Mesendoderm (in vitro differentiated cells): ENCODE data around the gene ARHGAP44.

Experiments
- DNase-seq: peaks from one replicate; pipeline ENCODE4 v3.0.0; 2013
- H2AK5ac ChIP-seq: 2 replicates; pipeline ENCODE4 v1.6.1; 2013; ENCODE audit warnings: low read length, inconsistent platforms
- H2BK120ac ChIP-seq: 2 replicates; pipeline ENCODE4 v1.6.1; 2013; ENCODE audit warnings: low read depth, mild to moderate bottlenecking, low read length, moderate library complexity, mixed read lengths
- H2BK15ac ChIP-seq: replicated peaks from 2 replicates; pipeline ENCODE4 v1.6.1; 2013; ENCODE audit warnings: low read depth, mild to moderate bottlenecking, moderate library complexity
- H2BK5ac ChIP-seq: 2 replicates; pipeline ENCODE4 v1.6.1; 2013; ENCODE audit warnings: low read length, inconsistent platforms
- H3K18ac ChIP-seq: 2 replicates; pipeline ENCODE4 v1.6.1; 2013; ENCODE audit warnings: mild to moderate bottlenecking, low read length, mixed read lengths
- H3K23ac ChIP-seq: one replicate; pipeline ENCODE4 v1.6.1; 2013; ENCODE audit warnings: low read length
- H3K27ac ChIP-seq: 2 replicates; pipeline ENCODE4 v1.5.1; 2013; ENCODE audit warnings: low read depth, mild to moderate bottlenecking, inconsistent platforms, low read length, moderate library complexity
- H3K27me3 ChIP-seq: 2 replicates; pipeline ENCODE4 v1.6.1; 2013; ENCODE audit warnings: low read length, control low read depth, mild to moderate bottlenecking, inconsistent platforms; ENCODE audit not compliant: insufficient read depth, poor library complexity
- H3K36me3 ChIP-seq: 2 replicates; pipeline ENCODE4 v1.6.1; 2013; ENCODE audit warnings: low read length, inconsistent platforms; ENCODE audit not compliant: control insufficient read depth, insufficient read depth
- H3K4ac ChIP-seq: one replicate; pipeline ENCODE4 v1.6.1; 2013; ENCODE audit warnings: low read depth, mild to moderate bottlenecking, low read length, moderate library complexity
- H3K4me1 ChIP-seq: 2 replicates; pipeline ENCODE4 v1.6.1; 2013; ENCODE audit warnings: low read depth, low read length, inconsistent platforms; ENCODE audit not compliant: control insufficient read depth
- H3K4me2 ChIP-seq: 2 replicates; pipeline ENCODE4 v1.6.1; 2013; ENCODE audit warnings: low read length
- H3K4me3 ChIP-seq: 2 replicates; pipeline ENCODE4 v1.5.1; 2013; ENCODE audit warnings: mild to moderate bottlenecking, low read length
- H3K56ac ChIP-seq: one replicate; pipeline ENCODE4 v1.6.1; 2013; ENCODE audit warnings: low read length
- H3K79me1 ChIP-seq: 2 replicates; pipeline ENCODE4 v1.6.1; 2013; ENCODE audit warnings: low read length, inconsistent platforms
- H3K79me2 ChIP-seq: 2 replicates; pipeline ENCODE4 v1.6.1; 2013; ENCODE audit warnings: mild to moderate bottlenecking, low read length; ENCODE audit not compliant: control insufficient read depth, insufficient read depth
- H3K9ac ChIP-seq: 2 replicates; pipeline ENCODE4 v1.6.1; 2013; ENCODE audit warnings: low read length, inconsistent platforms
- H4K5ac ChIP-seq: one replicate; pipeline ENCODE4 v1.6.1; 2013; ENCODE audit warnings: low read length
- H4K8ac ChIP-seq: one replicate; pipeline ENCODE4 v1.6.1; 2013; ENCODE audit warnings: low read depth, mild to moderate bottlenecking, control low read depth, low read length, moderate library complexity
- WGBS: extraction: QIAGEN DNeasy Blood & Tissue Kit; methylation state at CpG from one replicate; pipeline ENCODE4 v1.1.7; 2013; ENCODE audit warnings: low lambda C conversion rate, missing lambda C conversion rate; ENCODE audit not compliant: insufficient coverage; ENCODE audit errors: extremely low coverage; 5-methylcytosine and 5-hydroxymethylcytosine counted together

Gene ARHGAP44

GRCh38 chr17:12806630-12807029 lies 17.3 kb downstream of the ARHGAP44 start:
- Histone ChIP-seq H4K5ac (no peak overlapping the region), H3K4ac (no peak overlapping the region), H3K4me1 (no peaks in the 10 kb centered on the region), H2AK5ac (no peak overlapping the region), H3K4me3 (no peak overlapping the region), H2BK15ac (no peak overlapping the region), H2BK120ac (no peak overlapping the region), H3K36me3 (no peaks in the 10 kb centered on the region), H4K8ac (no peak overlapping the region), H3K79me1 (peaks cover 5% of the 10 kb centered on the region), H3K23ac (no peak overlapping the region), H3K4me2 (no peak overlapping the region), H3K27me3 (no peaks in the 10 kb centered on the region), H3K79me2 (no peaks in the 10 kb centered on the region), H3K56ac (no peak overlapping the region), H3K18ac (no peak overlapping the region), H3K27ac (no peak overlapping the region), H2BK5ac (no peak overlapping the region), H3K9ac (no peak overlapping the region)
- no peak for DNase-seq
- WGBS, result no CpG with 5 or more reads among the region's 1 CpG

GRCh38 chr17:12808723-12809122 lies 19.4 kb downstream of the ARHGAP44 start:
- Histone ChIP-seq H3K9ac (no peak overlapping the region), H3K4me2 (no peak overlapping the region)

GRCh38 chr17:12812877-12813276 lies 23.6 kb downstream of the ARHGAP44 start:
- Histone ChIP-seq H3K4me3 (no peak overlapping the region), H2AK5ac (no peak overlapping the region), H3K36me3 (no peaks in the 10 kb centered on the region), H3K18ac (no peak overlapping the region), H3K79me2 (no peaks in the 10 kb centered on the region), H3K56ac (no peak overlapping the region), H3K27me3 (no peaks in the 10 kb centered on the region), H3K27ac (no peak overlapping the region), H3K4me2 (no peak overlapping the region), H3K4me1 (no peaks in the 10 kb centered on the region), H4K8ac (no peak overlapping the region), H2BK5ac (no peak overlapping the region), H3K9ac (no peak overlapping the region), H2BK15ac (no peak overlapping the region), H4K5ac (no peak overlapping the region), H2BK120ac (no peak overlapping the region), H3K4ac (no peak overlapping the region), H3K23ac (no peak overlapping the region), H3K79me1 (no peaks in the 10 kb centered on the region)
- no peak for DNase-seq
- no CpG with 5 or more reads among the region's 5 CpGs for WGBS

More at GRCh38 chr17:12808723-12809122, 19.4 kb downstream of the ARHGAP44 start:
- Histone ChIP-seq H3K4me3 (no peak overlapping the region), H3K36me3 (no peaks in the 10 kb centered on the region), H4K8ac (no peak overlapping the region), H3K56ac (no peak overlapping the region), H3K4ac (no peak overlapping the region), H3K27ac (no peak overlapping the region), H2BK120ac (no peak overlapping the region), H3K18ac (no peak overlapping the region), H3K23ac (no peak overlapping the region), H4K5ac (no peak overlapping the region), H2AK5ac (no peak overlapping the region), H2BK15ac (no peak overlapping the region), H3K4me1 (no peaks in the 10 kb centered on the region), H2BK5ac (no peak overlapping the region), H3K79me1 (peaks cover 5% of the 10 kb centered on the region), H3K79me2 (no peaks in the 10 kb centered on the region), H3K27me3 (no peaks in the 10 kb centered on the region)
- DNase-seq, result no peak
- no CpG with 5 or more reads among the region's 3 CpGs for WGBS

GRCh38 chr17:12813664-12814063 lies 24.4 kb downstream of the ARHGAP44 start:
- WGBS, result no CpG with 5 or more reads among the region's 9 CpGs

GRCh38 chr17:12814718-12815117 lies 25.4 kb downstream of the ARHGAP44 start:
- Histone ChIP-seq H2BK120ac (no peak overlapping the region), H3K4me3 (no peak overlapping the region), H3K27ac (no peak overlapping the region), H2BK15ac (no peak overlapping the region), H3K4me2 (no peak overlapping the region), H3K79me2 (no peaks in the 10 kb centered on the region), H3K36me3 (no peaks in the 10 kb centered on the region), H3K27me3 (no peaks in the 10 kb centered on the region), H3K4ac (no peak overlapping the region), H3K23ac (no peak overlapping the region), H3K18ac (no peak overlapping the region), H3K79me1 (no peaks in the 10 kb centered on the region), H3K56ac (no peak overlapping the region), H4K5ac (no peak overlapping the region), H4K8ac (no peak overlapping the region), H2AK5ac (no peak overlapping the region), H2BK5ac (no peak overlapping the region), H3K4me1 (no peaks in the 10 kb centered on the region), H3K9ac (no peak overlapping the region)
- WGBS, result no CpG with 5 or more reads among the region's 2 CpGs
- DNase-seq, result no peak

More at GRCh38 chr17:12813664-12814063, 24.4 kb downstream of the ARHGAP44 start:
- no peaks in the 10 kb centered on the region for H3K27me3 ChIP-seq
- no peak overlapping the region for H3K18ac ChIP-seq
- H3K4me1 ChIP-seq, result no peaks in the 10 kb centered on the region
- no peak overlapping the region for H2AK5ac ChIP-seq
- H3K79me1 ChIP-seq, result no peaks in the 10 kb centered on the region
- no peak overlapping the region for H3K4me3 ChIP-seq
- no peak overlapping the region for H3K4me2 ChIP-seq
- DNase-seq, result no peak
- no peak overlapping the region for H3K23ac ChIP-seq
- H3K9ac ChIP-seq, result no peak overlapping the region
- no peak overlapping the region for H3K4ac ChIP-seq
- no peak overlapping the region for H2BK5ac ChIP-seq
- no peak overlapping the region for H3K27ac ChIP-seq
- H2BK15ac ChIP-seq, result no peak overlapping the region
- no peaks in the 10 kb centered on the region for H3K36me3 ChIP-seq
- no peak overlapping the region for H2BK120ac ChIP-seq
- H4K8ac ChIP-seq, result no peak overlapping the region
- H3K56ac ChIP-seq, result no peak overlapping the region
- H3K79me2 ChIP-seq, result no peaks in the 10 kb centered on the region
- H4K5ac ChIP-seq, result no peak overlapping the region

GRCh38 chr17:12815642-12816141 lies 26.4 kb downstream of the ARHGAP44 start:
- H2AK5ac ChIP-seq, result no peak overlapping the region
- no peak overlapping the region for H2BK15ac ChIP-seq
- H3K18ac ChIP-seq, result no peak overlapping the region
- WGBS, result no CpG with 5 or more reads among the region's 3 CpGs
- no peaks in the 10 kb centered on the region for H3K4me1 ChIP-seq
- H3K23ac ChIP-seq, result no peak overlapping the region
- H3K4ac ChIP-seq, result no peak overlapping the region
- no peaks in the 10 kb centered on the region for H3K27me3 ChIP-seq
- H2BK120ac ChIP-seq, result no peak overlapping the region
- no peak for DNase-seq
- H3K79me1 ChIP-seq, result no peaks in the 10 kb centered on the region
- no peak overlapping the region for H3K4me2 ChIP-seq
- no peak overlapping the region for H4K5ac ChIP-seq
- no peak overlapping the region for H2BK5ac ChIP-seq
- H3K4me3 ChIP-seq, result no peak overlapping the region
- H4K8ac ChIP-seq, result no peak overlapping the region
- H3K9ac ChIP-seq, result no peak overlapping the region
- no peaks in the 10 kb centered on the region for H3K36me3 ChIP-seq
- H3K56ac ChIP-seq, result no peak overlapping the region
- H3K79me2 ChIP-seq, result no peaks in the 10 kb centered on the region
- H3K27ac ChIP-seq, result no peak overlapping the region
